Natural killer cell (primary cell): Measurements from ENCODE around the gene SNX24. TPM values are rescaled to one million over a fixed set of nuclear protein-coding genes. Genes with fewer than 3 reads are reported as not detected.

Experiments
- ATAC-seq, 3 donors: fragments of 150-1000 bp in 2 of 3; fragments of 200-7000 bp in 1 of 3; cut with Tn5 transposase; 1 replicate in 1 of 3; 2 replicates in 2 of 3; pipeline ENCODE4 v1.10.0; 2021; ENCODE audit warnings: mild to moderate bottlenecking in 2 of 3, moderate library complexity in 2 of 3
- DNase-seq, 2 donors: peaks; one replicate each; pipeline versions ENCODE4 v3.0.0 to v3.0.0-alpha.2; 2013 to 2021; ENCODE audit warnings: mixed read lengths in 1 of 2
- H3K27ac ChIP-seq: one replicate; pipeline ENCODE4 v1.5.1; 2013; ENCODE audit warnings: mild to moderate bottlenecking, low read length
- H3K27me3 ChIP-seq: one replicate; pipeline ENCODE4 v1.6.1; 2013; ENCODE audit warnings: low read length; ENCODE audit not compliant: control insufficient read depth, insufficient read depth
- H3K36me3 ChIP-seq: one replicate; pipeline ENCODE4 v1.6.1; 2013; ENCODE audit warnings: low read length; ENCODE audit not compliant: control insufficient read depth, insufficient read depth
- H3K4me1 ChIP-seq: one replicate; pipeline ENCODE4 v1.6.1; 2013; ENCODE audit warnings: low read length; ENCODE audit not compliant: control insufficient read depth, insufficient read depth
- H3K4me3 ChIP-seq: one replicate; pipeline ENCODE4 v1.5.1; 2013; ENCODE audit warnings: low read length
- H3K9me3 ChIP-seq: one replicate; pipeline ENCODE4 v1.6.1; 2013; ENCODE audit warnings: low read length; ENCODE audit not compliant: control insufficient read depth, insufficient read depth
- H3K27ac Mint-ChIP-seq, 2 donors: one replicate each; pipeline ENCODE4 v1.8.0; 2022; ENCODE audit warnings: mild to moderate bottlenecking in 2 of 2, mixed read lengths in 2 of 2, moderate library complexity in 1 of 2
- H3K27me3 Mint-ChIP-seq, 2 donors: one replicate each; pipeline ENCODE4 v1.8.0; 2022; ENCODE audit warnings: low read depth in 2 of 2, mixed read lengths in 2 of 2
- H3K36me3 Mint-ChIP-seq: one replicate; pipeline ENCODE4 v1.8.0; 2022; ENCODE audit warnings: mixed read lengths
- H3K4me1 Mint-ChIP-seq, 2 donors: one replicate each; pipeline ENCODE4 v1.8.0; 2022; ENCODE audit warnings: mixed read lengths in 2 of 2
- H3K4me3 Mint-ChIP-seq: one replicate; pipeline ENCODE4 v1.8.0; 2022; ENCODE audit warnings: mild to moderate bottlenecking, moderate library complexity, mixed read lengths
- H3K9me3 Mint-ChIP-seq, 2 donors: one replicate each; pipeline ENCODE4 v1.8.0; 2022; ENCODE audit warnings: mixed read lengths in 2 of 2
- WGBS: methylation state at CpG from one replicate; pipeline ENCODE4 v1.1.7; 2013; ENCODE audit warnings: missing lambda C conversion rate; ENCODE audit not compliant: insufficient coverage; 5-methylcytosine and 5-hydroxymethylcytosine counted together
- intact Hi-C: fragments of 100-400 bp; cut with micrococcal nuclease; formaldehyde crosslinking; loops from one replicate; pipeline ENCODE4 v1.14.2; 2022
- total RNA-seq, 4 donors: library from RNA; stranded (reverse); fragments of 120-200 nt in 1 of 4; gene quantifications; one replicate each; pipeline versions ENCODE4 v1.2.3 to v1.2.4, GENCODE V29; 2013 to 2022
- TF ChIP-seq, protein P1 (sequence below): fragments of 200-600 bp; IDR thresholded peaks from one replicate; pipeline ENCODE4 v1.8.0; 2022; ENCODE audit warnings: antibody characterized with exemption

The SNX24 gene
- total RNA-seq, 3 donors from 2014 or later (not counting 1 experiment from before 2014, with no cell fraction given), result 3.6 to 5.2 (median 3.7) TPM

DNA sequence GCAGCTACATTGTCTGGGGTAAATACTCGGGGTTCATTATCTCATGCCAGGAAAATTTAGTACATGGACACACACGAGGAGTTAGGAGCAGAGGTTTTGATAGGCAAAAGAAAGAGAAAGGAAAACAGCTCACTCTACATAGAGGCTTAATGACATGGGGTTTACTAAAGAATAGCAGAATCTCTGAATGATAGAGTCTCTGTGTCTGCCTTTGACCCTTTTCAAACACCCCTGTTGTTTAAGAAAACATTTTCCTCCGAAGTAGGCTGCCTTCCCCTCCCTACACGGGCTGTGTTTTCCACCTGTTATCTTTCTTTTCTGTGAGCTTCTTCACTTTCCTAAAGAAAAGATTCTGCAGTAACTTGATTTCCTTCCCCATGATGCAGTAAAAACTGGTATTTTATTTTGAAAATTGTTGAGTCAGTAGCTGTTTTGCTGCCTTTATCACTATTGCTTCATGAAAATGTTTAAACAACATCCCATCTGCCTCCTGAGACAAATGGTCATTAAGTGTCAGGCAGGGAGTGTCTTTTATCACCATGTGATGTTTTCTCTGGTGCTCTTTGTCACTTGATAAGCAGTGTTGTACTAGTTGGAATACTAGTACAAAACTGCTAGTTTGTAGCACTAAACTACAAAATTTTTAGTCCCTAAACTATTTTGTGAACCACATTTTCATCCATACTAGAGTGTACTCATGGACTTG lies 114.5 kb downstream of the SNX24 start:
- WGBS, result 68% methylated on average over 4 of the region's 4 CpGs
- TF ChIP-seq, protein P1, sequence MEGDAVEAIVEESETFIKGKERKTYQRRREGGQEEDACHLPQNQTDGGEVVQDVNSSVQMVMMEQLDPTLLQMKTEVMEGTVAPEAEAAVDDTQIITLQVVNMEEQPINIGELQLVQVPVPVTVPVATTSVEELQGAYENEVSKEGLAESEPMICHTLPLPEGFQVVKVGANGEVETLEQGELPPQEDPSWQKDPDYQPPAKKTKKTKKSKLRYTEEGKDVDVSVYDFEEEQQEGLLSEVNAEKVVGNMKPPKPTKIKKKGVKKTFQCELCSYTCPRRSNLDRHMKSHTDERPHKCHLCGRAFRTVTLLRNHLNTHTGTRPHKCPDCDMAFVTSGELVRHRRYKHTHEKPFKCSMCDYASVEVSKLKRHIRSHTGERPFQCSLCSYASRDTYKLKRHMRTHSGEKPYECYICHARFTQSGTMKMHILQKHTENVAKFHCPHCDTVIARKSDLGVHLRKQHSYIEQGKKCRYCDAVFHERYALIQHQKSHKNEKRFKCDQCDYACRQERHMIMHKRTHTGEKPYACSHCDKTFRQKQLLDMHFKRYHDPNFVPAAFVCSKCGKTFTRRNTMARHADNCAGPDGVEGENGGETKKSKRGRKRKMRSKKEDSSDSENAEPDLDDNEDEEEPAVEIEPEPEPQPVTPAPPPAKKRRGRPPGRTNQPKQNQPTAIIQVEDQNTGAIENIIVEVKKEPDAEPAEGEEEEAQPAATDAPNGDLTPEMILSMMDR, result no peak
- Histone ChIP-seq H3K9me3 (no peaks in the 10 kb centered on the region), H3K36me3 (no peaks in the 10 kb centered on the region), H3K4me1 (no peaks in the 10 kb centered on the region), H3K27ac (no peak overlapping the region), H3K4me3 (no peak overlapping the region), H3K27me3 (no peaks in the 10 kb centered on the region)
- no peak overlapping the region for H3K27ac Mint-ChIP-seq
- H3K36me3 Mint-ChIP-seq, result no peaks in the 10 kb centered on the region
- no peak overlapping the region for H3K4me3 Mint-ChIP-seq
- ATAC-seq, result no peak
- intact Hi-C loops, result no loop called here
- no peak for DNase-seq
- no peaks in the 10 kb centered on the region for H3K9me3 Mint-ChIP-seq
- H3K27me3 Mint-ChIP-seq, result no peaks in the 10 kb centered on the region
- H3K4me1 Mint-ChIP-seq, result no peaks in the 10 kb centered on the region

DNA sequence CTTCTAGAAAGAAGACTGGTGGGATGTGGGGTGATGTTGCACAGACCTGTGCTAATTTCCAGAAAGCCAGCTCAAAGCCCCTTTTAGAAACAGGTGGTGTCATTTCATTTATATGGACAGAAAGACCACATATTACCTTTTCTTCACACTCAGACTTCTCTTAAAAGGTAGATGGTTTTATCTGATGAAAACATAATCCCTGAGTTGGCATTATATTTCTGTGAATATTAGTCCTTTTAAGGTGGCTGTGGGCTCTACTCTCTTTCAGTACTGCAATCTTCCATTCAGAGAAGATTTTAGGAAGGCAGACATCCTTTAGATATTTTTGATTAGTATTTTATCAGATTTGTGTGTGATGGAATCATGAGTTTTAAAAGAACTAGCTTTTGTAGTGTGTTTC lies 117.9 kb downstream of the SNX24 start:
- Histone ChIP-seq H3K27me3 (no peaks in the 10 kb centered on the region), H3K9me3 (no peaks in the 10 kb centered on the region), H3K36me3 (no peaks in the 10 kb centered on the region), H3K4me3 (no peak overlapping the region), H3K4me1 (no peaks in the 10 kb centered on the region), H3K27ac (no peak overlapping the region)
- intact Hi-C loops, result no loop called here
- H3K9me3 Mint-ChIP-seq, result no peaks in the 10 kb centered on the region
- no peaks in the 10 kb centered on the region for H3K4me1 Mint-ChIP-seq
- DNase-seq (no peak), ATAC-seq (no peak)
- TF ChIP-seq, protein P1, result no peak
- H3K4me3 Mint-ChIP-seq, result no peak overlapping the region
- H3K36me3 Mint-ChIP-seq, result no peaks in the 10 kb centered on the region
- H3K27me3 Mint-ChIP-seq, result no peaks in the 10 kb centered on the region
- no peak overlapping the region for H3K27ac Mint-ChIP-seq

DNA sequence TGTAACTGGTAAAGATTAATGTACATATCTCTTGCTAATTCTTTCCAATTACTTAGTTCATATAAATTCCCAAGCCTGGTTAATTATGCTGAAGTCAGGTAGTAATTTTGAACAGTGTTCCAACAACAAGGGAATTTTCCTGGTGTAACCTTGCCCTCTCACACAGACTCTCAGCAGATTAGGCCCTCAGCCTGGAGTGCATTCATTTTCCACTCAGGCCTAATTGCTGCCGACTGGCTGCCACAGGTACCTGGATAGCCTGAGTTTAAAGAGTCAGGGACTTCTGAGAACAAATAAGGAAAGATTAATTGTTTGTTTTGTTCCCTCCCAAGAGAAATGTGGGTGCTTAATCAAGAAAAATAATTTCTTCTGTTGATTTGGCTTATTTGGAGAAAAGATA lies 119.7 kb downstream of the SNX24 start:
- no peak overlapping the region for H3K27ac Mint-ChIP-seq
- H3K36me3 Mint-ChIP-seq, result no peaks in the 10 kb centered on the region
- 86% methylated on average over 1 of the region's 1 CpG for WGBS
- H3K9me3 ChIP-seq, result no peaks in the 10 kb centered on the region
- H3K27me3 ChIP-seq, result no peaks in the 10 kb centered on the region
- no peaks in the 10 kb centered on the region for H3K4me1 ChIP-seq
- H3K4me1 Mint-ChIP-seq, result no peaks in the 10 kb centered on the region
- TF ChIP-seq, protein P1, result no peak
- DNase-seq (no peak), ATAC-seq (no peak)
- H3K9me3 Mint-ChIP-seq, result no peaks in the 10 kb centered on the region
- no peak overlapping the region for H3K27ac ChIP-seq
- no peak overlapping the region for H3K4me3 ChIP-seq
- H3K36me3 ChIP-seq, result no peaks in the 10 kb centered on the region
- no peak overlapping the region for H3K4me3 Mint-ChIP-seq
- no peaks in the 10 kb centered on the region for H3K27me3 Mint-ChIP-seq
- intact Hi-C loops, result no loop called here

DNA sequence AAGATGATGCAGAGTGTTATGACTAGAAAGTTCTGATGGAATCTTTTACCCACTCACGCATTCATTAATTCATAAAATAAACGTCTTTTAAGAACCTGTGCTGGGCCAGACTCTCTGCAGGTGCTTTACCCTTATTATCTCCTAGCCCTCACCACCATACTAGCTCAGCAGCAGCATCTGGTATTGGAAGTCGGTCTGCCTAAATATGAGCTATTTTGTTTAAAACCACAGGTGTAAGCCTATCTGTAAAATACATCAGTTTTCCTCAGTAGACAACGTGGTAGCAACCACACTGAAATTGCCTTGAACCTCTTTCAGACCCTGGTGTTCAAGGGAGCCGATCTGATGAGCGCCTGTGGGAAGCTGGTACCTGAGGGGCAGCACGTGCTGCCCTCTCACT lies 121.7 kb downstream of the SNX24 start:
- no peaks in the 10 kb centered on the region for H3K4me1 Mint-ChIP-seq
- H3K9me3 Mint-ChIP-seq, result no peaks in the 10 kb centered on the region
- ATAC-seq (no peak), DNase-seq (no peak)
- H3K27ac Mint-ChIP-seq, result no peak overlapping the region
- H3K27me3 ChIP-seq, result no peaks in the 10 kb centered on the region
- H3K36me3 Mint-ChIP-seq, result no peaks in the 10 kb centered on the region
- no peaks in the 10 kb centered on the region for H3K9me3 ChIP-seq
- no peaks in the 10 kb centered on the region for H3K36me3 ChIP-seq
- no peaks in the 10 kb centered on the region for H3K27me3 Mint-ChIP-seq
- intact Hi-C loops, result no loop called here
- 78% methylated on average over 7 of the region's 7 CpGs for WGBS
- TF ChIP-seq, protein P1, result no peak
- H3K4me3 ChIP-seq, result no peak overlapping the region
- no peak overlapping the region for H3K27ac ChIP-seq
- no peak overlapping the region for H3K4me3 Mint-ChIP-seq
- no peaks in the 10 kb centered on the region for H3K4me1 ChIP-seq
